GM06990 (cell line): ENCODE data around the gene HIVEP2.

Source experiments
- DNase-seq: peaks from one replicate; pipeline ENCODE4 v3.0.0-alpha.2; 2011; ENCODE audit not compliant: insufficient read length; ENCODE audit errors: extremely low read depth
- H3K27me3 ChIP-seq: replicated peaks from 2 replicates; pipeline ENCODE4 v1.6.0; 2011; ENCODE audit warnings: low read length; ENCODE audit not compliant: control insufficient read depth, insufficient read depth
- H3K36me3 ChIP-seq: 2 replicates; pipeline ENCODE4 v1.5.1; 2011; ENCODE audit warnings: low read length; ENCODE audit not compliant: control insufficient read depth, insufficient read depth
- H3K4me3 ChIP-seq: replicated peaks from 2 replicates; pipeline ENCODE4 v1.5.1; 2011; ENCODE audit warnings: low read depth, mild to moderate bottlenecking, control low read depth, low read length
- TF ChIP-seq, protein P1 (sequence below): IDR thresholded peaks from 2 replicates; pipeline ENCODE4 v1.5.1; 2011; ENCODE audit warnings: low read length, control low read depth, mild to moderate bottlenecking, inconsistent platforms; ENCODE audit not compliant: insufficient read depth, poor library complexity, severe bottlenecking

The HIVEP2 gene

DNA sequence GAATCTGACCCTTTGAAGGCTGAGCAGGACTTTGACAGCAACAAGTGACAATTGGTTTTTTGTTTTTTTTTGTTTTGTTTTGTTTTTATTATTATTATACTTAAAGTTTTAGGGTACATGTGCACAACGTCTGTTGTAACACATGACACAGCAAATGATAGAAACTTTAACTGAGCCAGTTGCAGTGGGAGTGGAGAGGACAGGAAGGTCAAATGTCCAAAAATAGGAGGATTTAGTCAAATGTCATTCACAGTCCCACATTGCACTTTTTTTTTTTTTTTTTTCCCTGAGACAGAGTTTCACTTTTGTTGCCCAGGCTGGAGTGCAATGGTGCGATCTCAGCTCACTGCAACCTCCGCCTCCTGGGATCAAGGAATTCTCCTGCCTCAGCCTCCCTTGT, 223.0 kb downstream of the HIVEP2 start:
- Histone ChIP-seq H3K36me3 (no peaks in the 10 kb centered on the region), H3K4me3 (no peak overlapping the region), H3K27me3 (no peaks in the 10 kb centered on the region)
- TF ChIP-seq, protein P1, sequence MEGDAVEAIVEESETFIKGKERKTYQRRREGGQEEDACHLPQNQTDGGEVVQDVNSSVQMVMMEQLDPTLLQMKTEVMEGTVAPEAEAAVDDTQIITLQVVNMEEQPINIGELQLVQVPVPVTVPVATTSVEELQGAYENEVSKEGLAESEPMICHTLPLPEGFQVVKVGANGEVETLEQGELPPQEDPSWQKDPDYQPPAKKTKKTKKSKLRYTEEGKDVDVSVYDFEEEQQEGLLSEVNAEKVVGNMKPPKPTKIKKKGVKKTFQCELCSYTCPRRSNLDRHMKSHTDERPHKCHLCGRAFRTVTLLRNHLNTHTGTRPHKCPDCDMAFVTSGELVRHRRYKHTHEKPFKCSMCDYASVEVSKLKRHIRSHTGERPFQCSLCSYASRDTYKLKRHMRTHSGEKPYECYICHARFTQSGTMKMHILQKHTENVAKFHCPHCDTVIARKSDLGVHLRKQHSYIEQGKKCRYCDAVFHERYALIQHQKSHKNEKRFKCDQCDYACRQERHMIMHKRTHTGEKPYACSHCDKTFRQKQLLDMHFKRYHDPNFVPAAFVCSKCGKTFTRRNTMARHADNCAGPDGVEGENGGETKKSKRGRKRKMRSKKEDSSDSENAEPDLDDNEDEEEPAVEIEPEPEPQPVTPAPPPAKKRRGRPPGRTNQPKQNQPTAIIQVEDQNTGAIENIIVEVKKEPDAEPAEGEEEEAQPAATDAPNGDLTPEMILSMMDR, result no peak
- DNase-seq, result no peak

DNA sequence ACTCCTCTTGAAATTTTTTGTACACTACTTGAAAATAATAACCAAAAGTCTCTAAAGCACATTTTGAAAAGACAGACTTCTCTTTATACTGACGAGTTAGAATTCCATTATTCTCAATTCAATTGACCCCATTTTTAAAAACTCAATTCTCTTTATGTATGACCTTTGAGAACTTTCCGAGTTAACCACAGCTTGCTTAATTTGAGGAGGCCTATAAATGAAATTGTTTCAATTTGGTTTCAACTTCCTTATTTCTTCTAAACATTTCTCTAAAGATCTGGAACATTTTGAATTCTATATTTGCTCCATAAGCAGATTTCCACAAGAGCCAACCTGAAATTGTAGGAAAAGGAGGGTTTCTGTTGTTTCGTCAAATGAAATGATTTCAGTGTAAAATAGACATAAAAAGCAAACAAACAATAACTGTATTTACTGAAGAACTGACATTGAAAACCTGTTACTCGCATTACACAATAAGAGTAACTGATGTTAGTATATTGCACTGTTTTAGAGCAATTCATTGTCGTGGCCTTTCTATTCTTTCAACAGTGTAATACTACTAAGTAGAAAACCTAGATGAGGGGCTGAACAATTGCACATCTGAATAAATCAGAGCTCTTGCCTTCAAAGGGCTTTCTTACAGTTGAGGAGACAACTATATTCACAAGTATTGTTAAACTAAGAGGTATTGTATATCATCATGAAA, 223.6 kb downstream of the HIVEP2 start:
- no peak for DNase-seq
- no peaks in the 10 kb centered on the region for H3K36me3 ChIP-seq
- no peaks in the 10 kb centered on the region for H3K27me3 ChIP-seq
- H3K4me3 ChIP-seq, result no peak overlapping the region
- TF ChIP-seq, protein P1, result no peak

DNA sequence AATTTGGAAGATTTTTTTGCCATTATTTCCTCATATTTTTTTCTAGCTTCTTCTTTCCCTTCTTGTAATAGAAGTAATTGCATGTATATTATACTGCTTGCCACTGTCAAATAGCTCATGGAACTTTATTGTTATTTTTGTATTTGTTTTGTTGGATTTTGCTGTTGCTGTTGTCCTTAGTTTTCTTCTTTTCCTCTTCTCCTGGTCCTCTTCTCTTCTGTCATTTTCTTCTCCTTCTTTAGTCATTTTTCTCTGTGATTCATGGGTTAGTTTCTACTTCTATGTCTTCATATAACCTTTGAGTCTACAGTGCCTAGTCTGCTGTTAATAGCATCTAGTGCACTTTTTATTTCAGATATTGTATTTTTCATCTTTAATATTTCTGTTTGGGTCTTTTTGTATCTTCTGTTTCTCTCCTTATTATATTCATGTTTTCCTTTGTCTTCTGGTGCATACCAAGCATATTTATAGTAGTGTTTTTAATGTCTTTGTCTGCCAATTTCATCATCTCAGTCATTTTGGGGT, 226.2 kb downstream of the HIVEP2 start:
- Histone ChIP-seq H3K27me3 (no peaks in the 10 kb centered on the region), H3K4me3 (no peak overlapping the region), H3K36me3 (no peaks in the 10 kb centered on the region)
- no peak for DNase-seq
- TF ChIP-seq, protein P1, result no peak

DNA sequence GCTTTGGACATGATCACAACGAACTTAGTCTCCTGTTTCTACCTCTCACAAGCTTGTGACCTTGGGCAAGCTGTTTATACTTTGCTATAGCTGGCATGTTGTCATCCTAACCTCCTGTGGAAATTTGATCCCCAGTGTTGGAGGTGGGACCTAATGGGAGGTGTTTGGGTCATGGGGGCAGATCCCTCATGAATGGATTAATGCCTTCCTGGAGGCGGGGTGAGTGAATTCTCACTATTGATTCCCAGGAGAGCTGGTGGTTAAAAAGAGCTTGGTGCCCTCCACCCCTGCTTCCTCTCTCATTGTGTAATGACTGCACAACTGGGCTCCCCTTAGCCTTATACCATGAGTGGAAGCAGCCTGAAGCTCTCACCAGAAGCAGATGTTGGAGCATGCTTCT, 228.9 kb downstream of the HIVEP2 start:
- no peak for DNase-seq
- Histone ChIP-seq H3K4me3 (no peak overlapping the region), H3K36me3 (no peaks in the 10 kb centered on the region), H3K27me3 (no peaks in the 10 kb centered on the region)
- TF ChIP-seq, protein P1, result no peak

DNA sequence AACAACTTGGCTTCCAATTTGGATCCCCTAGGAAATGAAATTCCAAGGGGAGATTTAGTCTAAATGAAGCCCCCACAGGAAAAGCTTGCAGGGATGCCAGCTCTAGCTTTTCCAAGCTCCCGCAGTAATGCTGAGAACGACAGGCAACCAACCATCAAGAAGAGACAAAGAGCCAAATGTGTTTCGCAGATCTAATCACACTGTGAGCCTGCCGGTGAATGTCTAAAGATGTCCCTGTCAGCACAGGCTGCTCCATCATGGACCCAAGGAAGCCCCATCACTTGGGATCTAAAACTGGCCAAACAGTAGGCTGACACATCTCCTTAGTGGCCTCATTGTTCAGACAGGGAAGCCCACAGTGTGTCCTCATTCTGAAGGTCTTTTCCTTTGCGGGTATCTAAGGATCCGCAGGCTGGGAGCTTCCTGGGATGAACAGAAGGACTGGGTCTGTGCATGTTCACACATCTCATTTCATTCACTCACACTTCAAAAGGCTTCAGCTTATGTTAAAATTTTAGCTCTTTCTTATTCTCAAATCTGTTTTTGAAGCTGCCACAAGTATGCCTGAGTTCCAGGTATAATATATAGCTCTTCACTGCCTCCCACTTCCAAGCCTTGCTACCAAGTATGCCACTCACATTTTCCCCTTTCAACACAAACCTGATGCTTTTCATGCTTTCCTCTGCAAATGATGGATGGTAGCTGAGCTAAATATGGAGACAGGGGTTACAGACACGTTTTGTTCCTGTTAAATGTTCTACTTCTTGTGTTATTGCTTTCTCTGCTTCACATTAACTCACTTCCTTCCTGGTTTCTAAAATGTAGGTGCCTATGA, 229.8 kb downstream of the HIVEP2 start:
- Histone ChIP-seq H3K27me3 (no peaks in the 10 kb centered on the region), H3K36me3 (no peaks in the 10 kb centered on the region), H3K4me3 (no peak overlapping the region)
- TF ChIP-seq, protein P1, result no peak
- DNase-seq, result no peak
